GM19372 (cell line): ENCODE results near the gene FRK.
"Not testable (repeated sequence)": the region's sequence is repeated elsewhere in the genome, so short reads cannot be mapped to it uniquely, and the experiment has no call there.

Experiments used
- ATAC-seq: cut with Tn5 transposase; IDR thresholded peaks from one replicate; pipeline ENCODE4 v1.9.1; 2021; ENCODE audit warnings: mild to moderate bottlenecking, low read depth, moderate library complexity; ENCODE audit not compliant: unreplicated experiment

Gene FRK

GRCh38 chr6:116074732-116075390 is 14.2 kb upstream of the FRK start:
- no peak for ATAC-seq

GRCh38 chr6:116073765-116074440 is 13.2 kb upstream of the FRK start:
- no peak for ATAC-seq

GRCh38 chr6:116072368-116072767 is 11.7 kb upstream of the FRK start:
- ATAC-seq = no peak

- ATAC-seq = no peak
These were observed 10.1 kb upstream of the FRK start for GRCh38 chr6:116070616-116071389.

- ATAC-seq = no peak
These were observed 9.4 kb upstream of the FRK start for GRCh38 chr6:116070101-116070500.

- ATAC-seq = no peak
These were observed 6.1 kb upstream of the FRK start for GRCh38 chr6:116066789-116067188.

- ATAC-seq = no peak
These were observed 4.0 kb upstream of the FRK start for GRCh38 chr6:116064666-116065065.

GRCh38 chr6:116062496-116062895 is 1.8 kb upstream of the FRK start:
- ATAC-seq = no peak

- ATAC-seq = peak; percentile 75
These were observed 749 bp downstream of the FRK start for GRCh38 chr6:116059713-116060571.

GRCh38 chr6:116057766-116058165 is 2.9 kb downstream of the FRK start:
- no peak for ATAC-seq

- no peak for ATAC-seq
These were observed 5.2 kb downstream of the FRK start for GRCh38 chr6:116055513-116055912.

GRCh38 chr6:116051244-116051643 is 9.4 kb downstream of the FRK start:
- ATAC-seq = no peak

- ATAC-seq = no peak
These were observed 10.0 kb downstream of the FRK start for GRCh38 chr6:116050737-116051136.

- no peak for ATAC-seq
These were observed 11.4 kb downstream of the FRK start for GRCh38 chr6:116049321-116049720.

- ATAC-seq = peak; percentile 87
These were observed 13.3 kb downstream of the FRK start for GRCh38 chr6:116047173-116047933.

- no peak for ATAC-seq
These were observed 14.0 kb downstream of the FRK start for GRCh38 chr6:116046737-116047136.

- not testable (repeated sequence) for ATAC-seq
These were observed 14.4 kb downstream of the FRK start for GRCh38 chr6:116046272-116046671.

GRCh38 chr6:116041934-116042333 is 18.8 kb downstream of the FRK start:
- ATAC-seq = no peak

GRCh38 chr6:116040993-116041392 is 19.7 kb downstream of the FRK start:
- no peak for ATAC-seq

- no peak for ATAC-seq
These were observed 23.8 kb downstream of the FRK start for GRCh38 chr6:116036885-116037284.
